GM12801 (cell line): ENCODE data around the gene HS3ST3A1.

Source experiments
- CTCF ChIP-seq: IDR thresholded peaks from one replicate; pipeline ENCODE4 v1.5.1; 2011; ENCODE audit warnings: control low read depth; ENCODE audit not compliant: insufficient read length; ENCODE audit errors: extremely low read depth

HS3ST3A1 gene

GRCh38 chr17:13541032-13541480 is 60.7 kb downstream of the HS3ST3A1 start:
- TF ChIP-seq CTCF: no peak

- no peak for TF ChIP-seq CTCF
Measured at GRCh38 chr17:13540546-13540945, 61.2 kb downstream of the HS3ST3A1 start.

- TF ChIP-seq CTCF: no peak
Measured at GRCh38 chr17:13539421-13539820, 62.3 kb downstream of the HS3ST3A1 start.

- no peak for TF ChIP-seq CTCF
Measured at GRCh38 chr17:13538841-13539411, 62.8 kb downstream of the HS3ST3A1 start.

GRCh38 chr17:13537871-13538643 is 63.7 kb downstream of the HS3ST3A1 start:
- TF ChIP-seq CTCF: no peak

- TF ChIP-seq CTCF: no peak
Measured at GRCh38 chr17:13537167-13537731, 64.5 kb downstream of the HS3ST3A1 start.

- TF ChIP-seq CTCF: no peak
Measured at GRCh38 chr17:13534946-13535345, 66.8 kb downstream of the HS3ST3A1 start.
